Posterior cingulate gyrus (tissue), 11 donors: ENCODE data around the gene CEP128.
A peak's percentile ranks its signal among the peaks of the same experiment; 100 is the strongest.

Source experiments
- DNase-seq, 10 donors: peaks; one replicate each; pipeline versions ENCODE4 v3.0.0 to v3.0.0-alpha.2; 2020 to 2021; ENCODE audit warnings: mixed read lengths in 3 of 10
- intact Hi-C: fragments of 100-400 bp; cut with DNase I; formaldehyde crosslinking; loops from one replicate; pipeline ENCODE4 v1.15.1; 2023

CEP128 gene

GRCh38 chr14:80507292-80507869, 434.2 kb downstream of the CEP128 start:
- intact Hi-C loops = no loop called here
- DNase-seq = no peak

DNA sequence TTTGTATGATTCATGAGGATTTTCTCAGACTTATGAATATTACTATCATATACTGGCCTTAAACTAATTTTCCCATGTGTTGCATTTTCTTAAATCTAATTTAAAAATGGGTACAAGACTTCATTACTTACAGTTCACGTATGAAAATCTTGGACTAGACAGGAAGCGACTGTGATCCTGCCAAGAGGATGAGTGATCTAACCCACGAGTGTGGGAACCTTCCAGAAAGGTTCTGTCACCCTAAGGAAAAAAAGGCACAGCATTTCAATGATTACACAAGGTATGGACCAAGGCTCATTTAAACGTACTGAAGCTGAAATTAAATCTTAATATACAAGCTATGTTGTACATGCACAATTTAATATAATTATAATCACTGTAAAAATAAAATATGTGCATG, 436.8 kb downstream of the CEP128 start:
- DNase-seq = no peak
- intact Hi-C loops = no loop called here

GRCh38 chr14:80498533-80498932, 443.0 kb downstream of the CEP128 start:
- intact Hi-C loops = no loop called here
- no peak for DNase-seq

GRCh38 chr14:80496090-80496489, 445.4 kb downstream of the CEP128 start:
- no peak for DNase-seq
- intact Hi-C loops = no loop called here

DNA sequence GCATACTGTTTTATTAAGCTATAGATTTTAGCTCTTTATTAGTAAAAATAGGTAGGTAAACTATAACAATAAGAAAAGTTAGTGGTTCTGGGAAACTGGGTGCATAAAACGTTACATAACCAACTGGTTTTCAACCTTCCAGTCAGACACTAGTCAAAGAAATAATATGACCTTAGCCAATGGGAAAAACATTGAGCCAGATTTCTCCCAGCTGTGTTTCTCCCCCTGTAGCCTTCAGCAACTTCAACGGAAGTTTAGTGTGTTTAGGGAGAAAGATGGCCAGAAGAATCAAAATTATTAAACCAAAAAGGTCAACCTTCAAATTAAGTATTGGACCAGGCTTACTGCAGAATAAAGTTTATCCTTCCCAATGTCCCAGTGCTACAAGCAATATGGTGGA, 446.8 kb downstream of the CEP128 start:
- intact Hi-C loops = no loop called here
- DNase-seq = no peak

DNA sequence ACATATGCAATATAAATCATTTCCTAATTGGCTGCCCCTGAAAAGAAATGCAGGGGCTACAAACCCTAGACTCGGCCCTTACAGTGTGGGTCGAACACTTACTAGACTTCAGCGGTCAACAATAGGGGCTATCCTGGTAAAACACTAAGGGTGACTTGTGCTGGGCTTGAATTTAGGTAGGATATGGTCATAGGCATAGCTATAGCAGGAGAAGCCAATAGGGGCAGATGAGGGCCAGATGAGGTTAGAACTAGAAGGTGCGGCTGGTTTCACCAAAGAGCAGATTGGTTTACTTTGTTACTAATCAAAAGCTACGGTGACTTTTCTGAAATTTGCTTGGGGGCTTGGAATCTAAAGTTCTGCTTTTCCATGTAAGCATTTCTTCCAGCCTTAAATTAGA, 447.9 kb downstream of the CEP128 start:
- no peak for DNase-seq
- intact Hi-C loops = no loop called here

DNA sequence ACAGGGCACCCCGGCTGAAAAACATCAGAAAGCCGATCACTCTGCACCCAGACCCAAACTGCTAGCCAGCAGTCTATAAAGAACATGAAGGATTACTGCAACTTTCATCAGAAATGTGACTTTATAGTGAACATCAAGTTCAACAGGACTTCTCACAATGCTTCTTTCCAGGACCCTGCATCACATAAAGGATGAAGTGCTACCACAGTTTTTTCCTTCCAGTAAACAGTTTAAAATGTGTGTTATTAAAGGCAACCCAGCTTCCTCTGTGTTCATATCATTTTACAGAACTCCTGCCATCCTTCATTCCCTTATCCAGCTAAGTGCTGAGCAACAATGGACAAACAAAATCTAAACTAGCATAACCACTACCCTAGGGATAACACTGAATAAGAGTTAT, 449.9 kb downstream of the CEP128 start:
- no peak for DNase-seq
- intact Hi-C loops = no loop called here

DNA sequence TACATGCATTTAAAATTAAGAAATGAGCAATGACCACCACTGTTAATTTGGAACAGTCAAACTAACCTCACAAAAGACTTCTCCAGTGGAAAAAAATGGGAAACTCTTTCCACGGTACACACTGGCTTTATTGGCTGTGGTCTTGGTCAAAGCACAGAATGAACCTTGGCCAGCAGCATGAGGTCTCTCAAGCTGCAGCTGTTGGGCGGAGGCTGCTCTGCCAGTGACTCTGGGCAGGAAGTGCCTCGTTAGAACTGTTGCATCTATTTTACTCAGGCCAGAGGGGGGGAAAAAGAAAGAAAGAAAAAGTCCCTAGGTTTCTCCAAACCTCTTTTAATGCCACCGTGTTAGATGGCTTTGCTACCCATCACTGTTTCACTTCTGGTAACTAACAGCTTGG, 450.4 kb downstream of the CEP128 start:
- intact Hi-C loops = no loop called here
- peak in 5 of 10 donors; percentile 3 to 84 (median 47) for DNase-seq

- DNase-seq = no peak
- intact Hi-C loops = no loop called here
Measured at GRCh38 chr14:80489513-80489912, 452.0 kb downstream of the CEP128 start.

DNA sequence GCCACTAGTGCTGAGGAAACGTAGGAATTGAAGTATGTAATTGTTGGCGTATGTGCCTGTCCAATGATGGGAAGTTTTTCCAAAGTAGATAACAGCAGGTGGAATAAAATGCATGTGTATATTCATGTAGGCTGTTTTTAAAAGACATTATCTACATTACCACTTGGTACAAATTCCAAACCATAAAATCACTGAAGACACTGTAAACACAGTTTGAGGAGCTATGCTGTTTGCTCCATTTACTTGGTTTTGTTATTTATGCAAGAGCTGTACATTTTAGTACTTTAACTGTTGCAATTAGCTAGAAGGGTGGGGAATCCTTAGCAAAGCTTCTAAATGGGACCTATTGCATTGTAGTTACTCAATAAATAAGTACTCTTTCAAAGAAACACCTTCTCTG, 455.8 kb downstream of the CEP128 start:
- intact Hi-C loops = no loop called here
- DNase-seq = no peak

DNA sequence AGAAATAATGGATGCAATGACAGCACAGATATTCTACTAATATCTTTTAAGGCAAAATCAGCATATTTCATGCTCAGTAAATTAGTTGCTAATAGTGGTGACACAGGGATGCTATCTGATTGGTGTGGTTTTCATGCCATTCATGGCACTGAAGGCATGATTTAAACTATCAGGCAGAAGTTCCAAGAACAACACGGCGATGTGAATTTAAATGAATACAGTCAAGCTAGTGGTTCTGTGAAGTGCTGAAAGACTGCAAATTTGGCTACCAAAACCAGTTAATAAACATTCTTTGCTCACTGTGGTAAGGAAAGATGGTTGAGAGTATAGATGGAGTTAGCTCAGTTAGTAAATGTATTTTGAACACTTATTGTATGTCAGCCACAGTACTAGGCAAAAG, 458.2 kb downstream of the CEP128 start:
- intact Hi-C loops = no loop called here
- DNase-seq = no peak

DNA sequence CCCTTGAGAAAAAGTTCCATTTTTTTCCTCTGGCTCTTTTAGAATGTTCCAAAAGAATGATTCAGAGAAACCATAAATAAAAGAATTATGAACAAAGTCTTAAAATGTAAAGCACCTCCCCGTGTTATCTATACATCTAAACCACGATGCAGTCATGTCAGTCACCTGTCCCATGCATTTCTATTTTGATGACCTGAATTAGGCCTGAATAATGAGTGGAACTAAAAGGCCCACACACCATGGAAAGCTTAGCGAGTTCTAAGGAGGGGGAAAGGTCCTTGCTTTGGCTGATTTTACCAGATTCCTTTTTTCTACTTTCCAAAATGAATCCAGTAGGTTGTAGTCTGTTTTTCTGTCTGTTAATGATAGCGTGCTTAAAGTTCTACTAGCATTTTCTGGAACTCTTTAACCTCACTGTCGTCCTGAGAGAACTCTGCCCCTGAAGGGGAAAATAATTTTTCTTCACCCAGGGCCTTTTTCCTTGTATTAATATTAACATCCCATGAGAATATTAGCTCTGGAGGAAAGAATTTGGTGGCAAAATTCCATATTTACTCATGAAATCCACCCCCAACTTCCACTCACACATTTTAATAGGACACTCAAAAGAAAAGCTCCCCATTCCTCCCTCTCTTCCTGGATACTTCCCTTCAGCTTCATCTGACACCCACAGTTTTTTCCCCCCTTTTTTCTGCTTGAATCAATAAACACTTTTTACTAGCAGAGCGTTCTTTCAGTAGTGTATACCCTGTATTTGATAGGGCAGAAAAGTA, 464.0 kb downstream of the CEP128 start:
- no peak for DNase-seq
- intact Hi-C loops = no loop called here

DNA sequence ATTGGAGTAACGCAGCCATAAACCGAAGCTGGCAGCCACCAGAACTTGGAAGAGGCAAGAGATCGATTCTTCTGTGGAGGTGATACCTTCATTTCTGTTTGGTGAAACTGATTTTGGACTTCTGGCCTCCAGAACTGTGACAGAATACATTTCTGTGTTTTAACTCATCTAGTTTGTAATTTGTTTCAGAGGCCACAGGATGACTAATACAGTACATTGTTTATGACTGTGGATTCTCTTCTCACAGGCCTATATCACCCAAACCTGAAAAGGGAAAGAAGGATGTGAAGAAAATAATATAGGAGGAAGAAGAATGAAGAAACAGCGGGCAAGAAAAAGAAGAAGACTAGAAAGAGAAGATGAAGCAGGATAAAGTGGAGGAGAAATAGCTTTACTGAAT, 466.5 kb downstream of the CEP128 start:
- DNase-seq = no peak
- intact Hi-C loops = no loop called here

DNA sequence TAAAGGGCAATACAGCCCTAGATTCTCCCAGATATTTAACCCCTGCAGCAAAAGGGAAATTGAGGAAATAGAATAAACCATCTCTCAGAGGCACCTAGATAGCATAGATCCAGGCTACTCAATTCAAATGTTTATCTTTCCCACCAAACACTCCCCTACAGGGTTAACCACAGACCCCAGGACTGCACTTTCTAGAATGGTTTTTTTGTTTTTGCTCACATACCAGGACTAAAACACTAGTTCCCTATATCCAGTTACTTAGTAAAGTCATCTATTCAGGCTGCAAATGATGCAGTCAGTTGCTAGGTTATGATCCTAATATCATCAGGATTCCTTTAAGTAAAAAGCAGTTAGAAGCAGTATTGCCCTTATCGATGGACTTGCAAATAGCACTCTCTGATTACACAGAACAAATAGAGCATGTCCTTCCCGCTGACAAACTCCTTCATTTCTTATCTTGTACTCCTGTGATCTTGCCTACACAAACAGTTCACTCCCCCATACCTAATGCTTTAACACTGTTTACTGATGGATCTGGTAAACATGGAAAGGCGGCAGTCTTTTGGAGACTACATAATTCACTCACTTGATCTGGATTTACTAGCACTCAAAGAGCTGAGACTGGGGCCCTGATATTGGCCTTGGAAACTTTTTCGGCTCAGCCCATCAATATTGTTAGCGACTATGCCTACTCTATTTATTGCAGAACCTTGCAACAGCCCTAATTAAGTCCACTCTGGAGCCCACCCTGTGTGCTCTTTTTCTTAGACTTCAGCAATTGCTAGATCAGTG, 473.0 kb downstream of the CEP128 start:
- no peak for DNase-seq
- intact Hi-C loops = no loop called here

GRCh38 chr14:80465546-80466220, 475.9 kb downstream of the CEP128 start:
- DNase-seq = no peak
- intact Hi-C loops = no loop called here

- intact Hi-C loops = no loop called here
- no peak for DNase-seq
Measured at GRCh38 chr14:80464531-80465149, 476.9 kb downstream of the CEP128 start.

DNA sequence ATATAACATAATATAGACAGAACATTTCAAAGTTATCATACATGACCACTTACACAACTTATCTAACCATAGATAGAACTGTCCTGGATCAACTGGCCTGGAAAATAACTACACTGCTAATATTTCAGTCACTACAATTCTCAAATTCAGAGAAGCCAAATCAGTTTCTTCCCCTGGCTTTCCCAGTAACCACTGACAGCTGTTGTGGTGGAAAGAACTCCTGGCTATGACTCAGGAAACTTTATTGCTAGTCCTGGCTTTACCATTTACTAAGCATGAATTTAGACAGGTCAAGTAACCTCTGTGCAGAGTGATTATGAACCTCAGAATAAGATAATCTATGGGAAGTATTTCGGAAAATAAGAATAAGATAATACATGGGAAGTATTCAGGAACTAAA, 485.3 kb downstream of the CEP128 start:
- no peak for DNase-seq
- intact Hi-C loops = no loop called here

GRCh38 chr14:80455031-80455430, 486.5 kb downstream of the CEP128 start:
- no peak for DNase-seq
- intact Hi-C loops = no loop called here

GRCh38 chr14:80448267-80448666, 493.3 kb downstream of the CEP128 start:
- intact Hi-C loops = no loop called here
- DNase-seq = no peak

- intact Hi-C loops = no loop called here
- DNase-seq = no peak
Measured at GRCh38 chr14:80447392-80447791, 494.1 kb downstream of the CEP128 start.
